HG02571 (cell line): ENCODE results near the gene WASF3.

Experiments
- ATAC-seq: cut with Tn5 transposase; IDR thresholded peaks from one replicate; pipeline ENCODE4 v1.9.1; 2021; ENCODE audit warnings: mild to moderate bottlenecking, moderate library complexity; ENCODE audit not compliant: unreplicated experiment

Gene WASF3

GRCh38 chr13:26585136-26585535 is 27.7 kb downstream of the WASF3 start:
- no peak for ATAC-seq

DNA sequence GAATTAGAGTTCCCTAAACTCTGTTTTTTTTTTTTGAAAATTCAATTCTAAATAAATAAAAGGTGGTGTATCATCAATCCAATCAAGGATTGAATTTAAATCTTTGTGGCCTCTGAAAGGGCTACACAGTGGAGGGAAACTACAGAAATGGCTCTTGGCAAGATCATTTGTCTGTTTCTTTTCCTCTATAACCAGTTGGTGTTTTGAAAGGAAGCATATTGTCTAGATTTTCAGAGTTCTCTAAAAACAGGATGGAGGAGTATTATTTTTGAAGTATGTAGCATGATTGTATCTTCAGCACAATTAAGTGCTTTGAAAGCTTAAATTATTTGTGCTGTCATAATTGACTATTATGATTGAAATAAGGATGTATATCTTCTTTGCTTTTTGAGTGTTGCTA is 29.8 kb downstream of the WASF3 start:
- ATAC-seq, result no peak

DNA sequence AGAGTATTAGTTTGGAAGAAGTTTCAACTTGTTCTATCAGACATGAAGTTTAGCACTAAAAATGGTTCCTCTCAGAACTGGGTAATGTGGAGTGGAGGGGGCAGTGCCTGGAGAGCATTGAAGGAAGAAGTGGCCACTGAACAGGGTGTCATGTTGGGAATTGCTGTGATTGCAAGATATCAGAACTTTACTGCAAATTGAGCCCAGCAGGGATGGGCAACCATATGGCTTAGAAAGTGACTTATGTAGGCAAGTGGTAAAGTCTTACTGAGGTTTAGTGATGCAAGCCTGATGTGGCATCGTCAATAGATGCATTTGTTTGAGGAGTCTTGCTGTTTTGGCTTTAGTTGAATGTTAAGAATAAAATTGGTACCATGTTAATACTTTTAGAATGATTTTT is 31.7 kb downstream of the WASF3 start:
- ATAC-seq, result no peak

DNA sequence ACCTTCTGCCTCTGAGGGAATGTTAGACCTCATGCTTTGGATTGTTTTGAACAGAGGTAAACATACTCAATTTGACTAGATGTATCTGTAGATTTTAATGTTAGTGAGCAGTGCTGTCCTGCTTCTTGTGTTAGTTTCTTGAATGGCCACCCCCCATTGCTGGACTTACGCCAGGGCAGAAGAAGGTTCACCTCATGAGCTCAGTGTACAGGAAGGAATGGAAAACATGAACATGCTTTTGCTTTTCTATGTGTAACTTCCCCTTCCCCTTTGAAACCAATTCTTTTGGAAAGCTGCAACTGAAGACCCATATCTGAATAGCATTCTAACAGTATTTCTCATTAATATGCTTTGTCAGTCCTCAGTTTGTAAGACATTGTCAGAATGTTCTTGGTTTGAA is 32.3 kb downstream of the WASF3 start:
- no peak for ATAC-seq

GRCh38 chr13:26590379-26590778 is 32.9 kb downstream of the WASF3 start:
- no peak for ATAC-seq

GRCh38 chr13:26590951-26591350 is 33.5 kb downstream of the WASF3 start:
- no peak for ATAC-seq

DNA sequence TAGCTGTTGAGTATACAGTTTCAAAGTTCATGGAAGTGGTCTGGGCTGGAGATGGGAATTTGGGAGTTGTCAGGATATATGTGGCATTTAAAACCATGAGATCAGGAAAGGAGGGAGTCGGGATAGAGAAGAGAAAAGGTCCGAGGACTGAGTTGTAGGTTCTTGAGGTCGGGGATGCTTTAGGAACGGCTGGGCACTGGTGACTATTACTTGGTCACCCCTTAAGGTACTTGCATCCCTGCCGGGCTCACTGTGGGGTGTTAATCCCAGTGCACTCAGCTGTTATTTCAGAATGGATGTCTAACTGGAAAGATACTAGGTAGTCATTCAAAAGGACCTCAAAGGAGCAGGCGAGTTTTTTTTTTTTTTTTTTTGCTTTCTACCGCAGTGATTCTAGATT is 34.2 kb downstream of the WASF3 start:
- ATAC-seq, result no peak

DNA sequence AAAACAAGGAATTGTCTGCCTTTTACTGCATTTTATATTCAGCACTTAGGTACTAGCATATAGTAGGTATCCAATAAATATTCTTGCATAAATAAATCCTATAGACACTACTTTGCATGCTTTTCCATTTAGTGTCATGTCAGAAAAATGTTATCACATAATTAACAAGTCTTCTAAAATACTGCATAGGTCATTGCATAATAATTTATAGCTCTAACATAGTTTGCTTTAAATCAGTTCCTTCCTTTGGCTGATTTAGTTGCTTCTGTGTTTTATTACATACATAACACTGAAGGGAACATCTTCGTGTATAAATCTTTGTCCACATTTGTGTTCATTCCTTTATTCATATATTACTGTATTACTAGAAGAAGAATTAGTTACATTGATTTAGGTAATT is 36.2 kb downstream of the WASF3 start:
- ATAC-seq, result no peak

DNA sequence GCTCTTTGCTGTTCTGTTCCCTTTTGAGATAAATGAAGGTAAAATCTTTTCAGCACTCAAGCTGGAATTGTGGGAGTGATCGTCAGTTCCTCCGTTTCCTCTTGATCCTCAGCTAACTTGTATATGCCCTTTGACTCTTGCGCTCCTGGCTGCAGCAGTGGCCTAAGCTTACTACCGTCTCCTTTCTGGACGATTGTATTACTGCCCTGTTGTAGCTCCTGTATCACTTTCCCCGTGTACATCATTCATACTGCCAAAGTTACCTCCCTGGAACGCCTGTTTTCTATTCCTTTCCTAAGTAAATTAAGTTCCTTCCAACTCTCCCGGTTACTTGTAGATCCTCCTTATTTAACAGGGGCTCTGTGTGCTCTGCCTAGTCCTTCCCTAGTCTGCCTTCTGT is 36.9 kb downstream of the WASF3 start:
- no peak for ATAC-seq

DNA sequence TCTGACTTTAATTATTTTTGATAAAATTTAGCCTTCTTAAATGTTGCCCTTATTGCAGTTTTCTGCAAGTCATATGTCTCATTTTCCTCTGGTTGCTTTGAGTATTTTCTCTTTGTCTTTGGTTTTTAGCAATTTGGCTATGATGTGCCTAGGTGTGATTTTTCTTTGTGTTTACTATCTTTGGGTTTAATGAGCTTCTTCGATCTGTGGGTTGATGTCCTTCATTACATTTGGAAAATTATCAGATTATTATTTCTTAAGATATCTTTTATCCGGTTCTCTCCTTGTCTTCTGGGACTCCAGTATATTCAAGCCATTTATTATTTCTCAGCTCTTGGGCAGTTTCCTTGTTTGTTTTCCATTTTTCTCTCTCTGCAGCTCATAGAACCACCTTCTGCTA is 39.0 kb downstream of the WASF3 start:
- ATAC-seq, result no peak

DNA sequence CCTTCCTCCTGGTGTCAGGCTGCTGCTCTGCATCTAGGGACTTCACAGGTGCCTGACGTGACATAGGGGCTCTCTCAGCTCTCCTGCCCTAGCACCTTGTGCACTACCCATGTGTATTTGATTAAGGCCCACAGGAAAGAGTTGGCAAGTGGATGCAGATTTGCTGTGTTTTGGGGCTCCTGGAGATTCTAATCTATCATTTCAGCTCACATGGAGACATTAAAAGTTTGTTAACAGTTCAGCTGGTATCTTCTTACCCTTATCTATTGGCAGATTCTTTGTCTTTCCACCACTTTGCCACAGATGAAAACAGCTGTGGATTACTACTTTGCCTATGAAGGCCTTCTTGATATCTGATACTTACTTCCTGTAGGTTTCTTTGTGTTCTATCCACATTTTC is 41.9 kb downstream of the WASF3 start:
- no peak for ATAC-seq

GRCh38 chr13:26599860-26600259 is 42.4 kb downstream of the WASF3 start:
- no peak for ATAC-seq

DNA sequence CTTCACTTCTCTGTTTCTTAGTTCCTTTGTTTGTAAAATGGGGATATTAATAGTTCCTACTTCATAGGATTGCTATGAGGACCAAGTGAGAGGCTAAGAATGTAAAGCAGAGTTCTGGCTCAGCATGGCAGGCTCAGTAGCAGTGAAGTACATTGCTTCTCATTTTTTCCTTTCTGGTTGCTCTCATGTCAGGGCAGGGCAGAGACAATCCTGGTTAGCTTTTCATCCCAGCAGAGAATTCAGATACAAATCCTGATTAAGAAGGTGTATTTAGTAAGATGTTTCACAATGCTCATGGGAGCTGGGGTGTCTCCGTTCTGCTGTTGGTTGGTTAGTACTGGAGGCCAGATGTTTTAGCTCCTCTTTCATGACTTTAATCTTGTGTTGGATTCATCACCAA is 42.9 kb downstream of the WASF3 start:
- no peak for ATAC-seq

GRCh38 chr13:26601669-26602068 is 44.2 kb downstream of the WASF3 start:
- no peak for ATAC-seq

GRCh38 chr13:26602783-26603182 is 45.3 kb downstream of the WASF3 start:
- ATAC-seq, result no peak

- no peak for ATAC-seq
Measured at GRCh38 chr13:26604784-26605545, 47.5 kb downstream of the WASF3 start.

DNA sequence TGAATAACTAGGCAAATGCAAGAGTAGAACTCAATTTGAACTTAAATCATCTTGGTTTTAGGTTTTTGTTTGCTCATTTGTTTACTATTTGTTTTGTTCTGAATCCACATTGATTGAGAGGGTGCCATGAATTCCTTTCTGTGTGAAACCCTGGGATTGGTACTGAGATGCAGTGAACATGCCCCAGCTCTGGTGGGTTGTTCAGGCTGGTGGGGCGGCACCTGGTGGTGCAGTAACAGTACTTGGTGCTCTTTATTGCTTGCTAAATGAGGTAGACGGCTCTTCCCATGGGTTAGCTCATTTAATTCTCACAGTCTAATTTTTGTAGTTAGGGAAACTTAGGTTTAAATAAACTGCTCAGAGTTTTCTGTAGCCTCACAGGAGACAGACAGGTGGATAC is 48.4 kb downstream of the WASF3 start:
- ATAC-seq, result no peak

DNA sequence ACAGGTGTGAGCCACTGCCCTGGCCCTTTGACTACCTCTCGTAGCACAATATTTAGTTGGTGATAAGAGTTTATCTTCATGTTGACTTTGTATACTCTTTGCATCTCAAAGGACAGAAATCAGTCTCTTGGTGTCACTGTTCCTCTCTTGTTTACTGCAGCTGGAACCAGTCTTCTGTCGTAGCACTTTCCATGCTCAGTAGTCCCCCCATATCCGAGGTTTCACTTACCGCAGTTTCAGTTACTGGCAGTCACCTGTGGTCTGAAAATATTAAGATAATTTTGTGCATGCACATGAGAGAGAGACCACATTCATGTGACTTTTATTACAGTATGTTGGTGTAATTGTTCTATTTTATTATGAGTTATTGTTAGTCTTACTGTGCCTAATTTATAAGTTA is 49.1 kb downstream of the WASF3 start:
- no peak for ATAC-seq

DNA sequence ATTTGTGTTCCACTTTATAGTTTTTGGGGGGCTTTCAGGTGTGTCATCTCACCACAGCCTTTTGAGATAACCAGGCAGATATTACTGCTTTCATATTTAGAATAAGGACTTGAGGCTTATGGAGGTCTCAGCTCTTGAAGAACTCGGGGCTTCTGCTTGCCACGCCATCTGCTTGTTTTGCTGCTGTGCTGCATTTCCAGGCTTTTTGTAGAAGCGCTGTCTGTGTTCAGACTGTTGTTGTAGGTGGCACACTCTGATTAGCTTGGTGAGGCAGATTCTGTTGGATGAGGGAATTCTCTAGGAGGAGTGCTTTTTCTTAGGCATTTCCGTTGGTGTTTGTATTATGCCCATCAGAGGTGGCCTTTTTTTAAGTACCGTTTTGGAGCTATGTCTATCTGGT is 57.2 kb downstream of the WASF3 start:
- no peak for ATAC-seq

- no peak for ATAC-seq
Measured at GRCh38 chr13:26616126-26616525, 58.6 kb downstream of the WASF3 start.

GRCh38 chr13:26618726-26619125 is 61.2 kb downstream of the WASF3 start:
- ATAC-seq, result no peak

GRCh38 chr13:26619358-26619757 is 61.9 kb downstream of the WASF3 start:
- no peak for ATAC-seq

- ATAC-seq, result no peak
Measured at GRCh38 chr13:26621731-26622401, 64.4 kb downstream of the WASF3 start.
